Panc1 (cell line): ENCODE data around the gene CCL2.

Experiments
- CTCF ChIP-seq: fragments of 450-650 bp; IDR thresholded peaks from 2 replicates; pipeline ENCODE4 v1.5.1; 2017; ENCODE audit warnings: mild to moderate bottlenecking
- SIN3A ChIP-seq: IDR thresholded peaks from 2 replicates; pipeline ENCODE4 v1.6.1; 2012; ENCODE audit warnings: low read depth, mild to moderate bottlenecking, low read length, moderate library complexity, borderline replicate concordance; ENCODE audit not compliant: insufficient read depth

- no peak for TF ChIP-seq CTCF
- no peak for TF ChIP-seq SIN3A
Observed at GRCh38 chr17:34287875-34288274, 32.8 kb downstream of the CCL2 start.
